GM18526 (cell line): Measurements from ENCODE around the gene TBXAS1.

Experiments used
- POLR2A ChIP-seq: IDR thresholded peaks from 3 replicates; pipeline ENCODE4 v1.6.1; 2011; ENCODE audit not compliant: insufficient read length; ENCODE audit errors: extremely low read depth

TBXAS1 gene

GRCh38 chr7:140061607-140061930, 232.5 kb downstream of the TBXAS1 start:
- TF ChIP-seq POLR2A: no peak

GRCh38 chr7:140062118-140062527, 233.1 kb downstream of the TBXAS1 start:
- TF ChIP-seq POLR2A: peak; percentile 45

GRCh38 chr7:140062528-140063299, 233.7 kb downstream of the TBXAS1 start, which contains the start of gene PARP12:
Gene PARP12 (minus strand): TSS chr7:140062951. CDS start chr7:140062847, 104 bp downstream.
- peak; percentile 81 for TF ChIP-seq POLR2A

- no peak for TF ChIP-seq POLR2A
Observed at GRCh38 chr7:140067052-140067451, 238.0 kb downstream of the TBXAS1 start.

- no peak for TF ChIP-seq POLR2A
Observed at GRCh38 chr7:140068033-140068432, 239.0 kb downstream of the TBXAS1 start.

GRCh38 chr7:140069298-140069949, 240.4 kb downstream of the TBXAS1 start:
- no peak for TF ChIP-seq POLR2A
